ENCODE measurements around the gene PUM2. TPM values are rescaled to one million over a fixed set of nuclear protein-coding genes. Genes with fewer than 3 reads are reported as not detected.
A peak's percentile ranks its signal among the peaks of the same experiment; 100 is the strongest.

PUM2 gene
- total and polyA plus RNA-seq, 2 of the 13 experiments (the other 11 are each of a cell fraction or from before 2014, with no cell fraction given) = 69.6 to 69.8 TPM

GRCh38 chr2:20350753-20351554, at the start of gene PUM2 (continued):
- TF ChIP-seq ZBED4 (CRISPR knock-in tag; IDR thresholded peaks at IDR 0.05; ENCODE audit: borderline replicate concordance) (peak; percentile 79; the same call in 1 of the 2 replicates), FOXM1 (CRISPR knock-in tag; IDR thresholded peaks at IDR 0.05) (peak; percentile 93), JUN (CRISPR knock-in tag; IDR thresholded peaks at IDR 0.05) (peak; percentile 73; the same call in 1 of the 2 replicates), FOXP4 (CRISPR knock-in tag; IDR thresholded peaks at IDR 0.05) (peak; percentile 72), YEATS2 (CRISPR knock-in tag; IDR thresholded peaks at IDR 0.05; ENCODE audit: borderline replicate concordance) (peak; percentile 84; the same call in 1 of the 2 replicates), ZNF691 (CRISPR knock-in tag; IDR thresholded peaks at IDR 0.05; ENCODE audit: borderline replicate concordance, low read depth) (peak; percentile 65; the same call in 1 of the 2 replicates), ZFX (CRISPR knock-in tag; IDR thresholded peaks at IDR 0.05; ENCODE audit: low read depth) (peak; percentile 83), ZNF292 (CRISPR knock-in tag; IDR thresholded peaks at IDR 0.05; ENCODE audit: borderline replicate concordance, low read depth) (peak; percentile 92), ZNF713 (CRISPR knock-in tag; IDR thresholded peaks at IDR 0.05) (peak; percentile 85; the same call in 1 of the 2 replicates), ZNF331 (CRISPR knock-in tag; IDR thresholded peaks at IDR 0.05) (peak; percentile 96), SKIL (CRISPR knock-in tag; IDR thresholded peaks at IDR 0.05; ENCODE audit: borderline replicate concordance) (peak; percentile 79; the same call in 1 of the 2 replicates), MAX (IDR thresholded peaks at IDR 0.05) (peak; percentile 98), ZNF616 (CRISPR knock-in tag; IDR thresholded peaks at IDR 0.05; ENCODE audit: low read depth) (peak; percentile 98), ATF5 (CRISPR knock-in tag; IDR thresholded peaks at IDR 0.05; ENCODE audit: low read depth) (peak; percentile 87; the same call in 1 of the 2 replicates), REL (CRISPR knock-in tag; conservative IDR thresholded peaks at IDR 0.05) (peak; percentile 83; the same call in 1 of the 2 replicates)
